Hepatocyte (in vitro differentiated cells): ENCODE data around the gene GJA5. TPM values are rescaled to one million over a fixed set of nuclear protein-coding genes. Genes with fewer than 3 reads are reported as not detected.
A peak's percentile ranks its signal among the peaks of the same experiment; 100 is the strongest.

Experiments
- DNase-seq: peaks from one replicate; pipeline ENCODE4 v3.0.0-alpha.2; 2016; ENCODE audit warnings: low spot score
- H2AFZ ChIP-seq: fragments of 200-600 bp; sonication (generic); 2 replicates; pipeline ENCODE4 v1.6.0; 2016; ENCODE audit warnings: antibody characterized with exemption, mild to moderate bottlenecking
- H3K27ac ChIP-seq: fragments of 200-600 bp; sonication (generic); 2 replicates; pipeline ENCODE4 v1.5.1; 2016; ENCODE audit warnings: mild to moderate bottlenecking
- H3K27me3 ChIP-seq: fragments of 200-600 bp; sonication (generic); 2 replicates; pipeline ENCODE4 v1.6.1; 2016
- H3K36me3 ChIP-seq: fragments of 200-600 bp; sonication (generic); replicated peaks from 2 replicates; pipeline ENCODE4 v1.5.1; 2016; ENCODE audit warnings: low read depth; ENCODE audit not compliant: insufficient read depth
- H3K4me1 ChIP-seq: fragments of 200-600 bp; sonication (generic); 2 replicates; pipeline ENCODE4 v1.5.1; 2016; ENCODE audit warnings: mild to moderate bottlenecking, moderate library complexity; ENCODE audit not compliant: insufficient read depth
- H3K4me2 ChIP-seq: fragments of 200-600 bp; sonication (generic); 2 replicates; pipeline ENCODE4 v1.6.0; 2016
- H3K4me3 ChIP-seq: fragments of 200-600 bp; sonication (generic); 2 replicates; pipeline ENCODE4 v1.5.1; 2016; ENCODE audit warnings: mild to moderate bottlenecking
- H3K79me2 ChIP-seq: fragments of 200-600 bp; sonication (generic); 2 replicates; pipeline ENCODE4 v1.6.0; 2017; ENCODE audit warnings: mild to moderate bottlenecking
- H3K9me2 ChIP-seq: fragments of 200-600 bp; sonication (generic); replicated peaks from 2 replicates; pipeline ENCODE4 v1.6.0; 2017; ENCODE audit warnings: mild to moderate bottlenecking; ENCODE audit not compliant: insufficient read depth
- H3K9me3 ChIP-seq: fragments of 200-600 bp; sonication (generic); 2 replicates; pipeline ENCODE4 v1.5.1; 2016; ENCODE audit warnings: low read depth, mild to moderate bottlenecking
- H4K20me1 ChIP-seq: fragments of 200-600 bp; sonication (generic); 2 replicates; pipeline ENCODE4 v1.6.0; 2016; ENCODE audit warnings: mild to moderate bottlenecking; ENCODE audit not compliant: insufficient read depth, poor library complexity, severe bottlenecking
- CTCF ChIP-seq: fragments of 200-600 bp; sonication (generic); IDR thresholded peaks from 2 replicates; pipeline ENCODE4 v1.5.1; 2016; ENCODE audit warnings: antibody characterized with exemption, mild to moderate bottlenecking; ENCODE audit not compliant: poor library complexity
- EZH2 ChIP-seq: fragments of 200-600 bp; sonication (generic); IDR thresholded peaks from 2 replicates; pipeline ENCODE4 v1.6.1; 2016; ENCODE audit warnings: antibody characterized with exemption, mild to moderate bottlenecking, borderline replicate concordance
- EZH2phosphoT487 ChIP-seq: fragments of 200-600 bp; sonication (generic); IDR thresholded peaks from one replicate; pipeline ENCODE4 v1.6.1; 2018; ENCODE audit warnings: antibody characterized with exemption, mild to moderate bottlenecking, low read depth, moderate library complexity; ENCODE audit not compliant: unreplicated experiment, severe bottlenecking
- WGBS: methylation state at CpG from one replicate; pipeline ENCODE4 v1.1.6; 2016; ENCODE audit warnings: low lambda C conversion rate; ENCODE audit errors: missing lambda C conversion rate; 5-methylcytosine and 5-hydroxymethylcytosine counted together
- polyA plus RNA-seq: library from polyadenylated mRNA; unstranded; fragments of >200 nt; fragmentation: Nextera tagmentation; extraction: Ambion mirVana; gene quantifications from 2 replicates; pipeline ENCODE4 v1.2.1, GENCODE V29; 2016
- total RNA-seq: library from RNA; depleted of rRNA; stranded (reverse); fragments of >200 nt; gene quantifications from 2 replicates; pipeline ENCODE4 v1.2.3, GENCODE V29; 2014

The GJA5 gene
- total and polyA plus RNA-seq, 2 experiments from 2014 or later, result 9.7 to 12.4 TPM

GRCh38 chr1:147781056-147781471 lies 20.7 kb upstream of the GJA5 start:
- no peaks in the 10 kb centered on the region for H3K79me2 ChIP-seq
- 39% methylated on average over 3 of the region's 3 CpGs for WGBS
- H3K27ac ChIP-seq, result no peak overlapping the region

GRCh38 chr1:147777694-147778093 lies 17.3 kb upstream of the GJA5 start:
- Histone ChIP-seq H3K9me2 (no peaks in the 10 kb centered on the region), H3K4me1 (no peaks in the 10 kb centered on the region), H3K36me3 (no peaks in the 10 kb centered on the region), H3K4me3 (no peak overlapping the region), H4K20me1 (no peaks in the 10 kb centered on the region), H3K4me2 (no peak overlapping the region), H3K79me2 (no peaks in the 10 kb centered on the region), H2AFZ (no peak overlapping the region), H3K27ac (peak overlapping the region; percentile 40), H3K27me3 (no peaks in the 10 kb centered on the region), H3K9me3 (no peaks in the 10 kb centered on the region)
- TF ChIP-seq EZH2phosphoT487 (no peak), CTCF (no peak), EZH2 (no peak)
- WGBS, result 39% methylated on average over 5 of the region's 5 CpGs
- no peak for DNase-seq

More at GRCh38 chr1:147781056-147781471, 20.7 kb upstream of the GJA5 start:
- H3K9me3 ChIP-seq, result no peaks in the 10 kb centered on the region
- no peak overlapping the region for H3K4me3 ChIP-seq
- DNase-seq, result no peak
- H4K20me1 ChIP-seq, result no peaks in the 10 kb centered on the region
- H3K4me2 ChIP-seq, result no peak overlapping the region
- H3K36me3 ChIP-seq, result no peaks in the 10 kb centered on the region
- TF ChIP-seq EZH2, result no peak
- TF ChIP-seq CTCF, result no peak
- TF ChIP-seq EZH2phosphoT487, result no peak
- no peak overlapping the region for H2AFZ ChIP-seq
- H3K27me3 ChIP-seq, result no peaks in the 10 kb centered on the region
- no peaks in the 10 kb centered on the region for H3K9me2 ChIP-seq
- H3K4me1 ChIP-seq, result no peaks in the 10 kb centered on the region

GRCh38 chr1:147773215-147773715 lies 12.9 kb upstream of the GJA5 start:
- Histone ChIP-seq H2AFZ (no peak overlapping the region), H3K36me3 (no peaks in the 10 kb centered on the region), H4K20me1 (no peaks in the 10 kb centered on the region), H3K4me2 (peak overlapping the region; percentile 67), H3K27ac (no peak overlapping the region), H3K27me3 (no peaks in the 10 kb centered on the region), H3K9me3 (no peaks in the 10 kb centered on the region), H3K9me2 (no peaks in the 10 kb centered on the region), H3K4me3 (no peak overlapping the region), H3K4me1 (peaks cover 7% of the 10 kb centered on the region), H3K79me2 (no peaks in the 10 kb centered on the region)
- 42% methylated on average over 8 of the region's 9 CpGs for WGBS
- TF ChIP-seq EZH2phosphoT487 (no peak), CTCF (no peak), EZH2 (no peak)
- DNase-seq, result no peak

- Histone ChIP-seq H4K20me1 (no peaks in the 10 kb centered on the region), H3K9me3 (no peaks in the 10 kb centered on the region), H3K4me3 (no peak overlapping the region), H3K79me2 (no peaks in the 10 kb centered on the region), H3K27me3 (no peaks in the 10 kb centered on the region), H3K4me1 (peaks cover 7% of the 10 kb centered on the region), H3K9me2 (no peaks in the 10 kb centered on the region), H2AFZ (no peak overlapping the region), H3K36me3 (no peaks in the 10 kb centered on the region), H3K4me2 (peak overlapping the region; percentile 67), H3K27ac (no peak overlapping the region)
- DNase-seq, result no peak
- no peak for TF ChIP-seq EZH2phosphoT487
- no peak for TF ChIP-seq EZH2
- TF ChIP-seq CTCF, result no peak
- 35% methylated on average over 4 of the region's 4 CpGs for WGBS
Measured at GRCh38 chr1:147772570-147772969, 12.2 kb upstream of the GJA5 start.
